ENCODE measurements around the gene SLC39A11.
"Not testable (repeated sequence)": the region's sequence is repeated elsewhere in the genome, so short reads cannot be mapped to it uniquely, and the experiment has no call there.

The SLC39A11 gene

GRCh38 chr17:73068322-73069153, 23.9 kb downstream of the SLC39A11 start:
- DNase-seq (ENCODE audit: low spot score): no peak
- in situ Hi-C loops (cut with MboI; ENCODE audit: low pct_unique_long_range_greater_than_20kb, low sequenced_read_pairs, unreplicated experiment): no loop called here
- TF ChIP-seq, protein P1, sequence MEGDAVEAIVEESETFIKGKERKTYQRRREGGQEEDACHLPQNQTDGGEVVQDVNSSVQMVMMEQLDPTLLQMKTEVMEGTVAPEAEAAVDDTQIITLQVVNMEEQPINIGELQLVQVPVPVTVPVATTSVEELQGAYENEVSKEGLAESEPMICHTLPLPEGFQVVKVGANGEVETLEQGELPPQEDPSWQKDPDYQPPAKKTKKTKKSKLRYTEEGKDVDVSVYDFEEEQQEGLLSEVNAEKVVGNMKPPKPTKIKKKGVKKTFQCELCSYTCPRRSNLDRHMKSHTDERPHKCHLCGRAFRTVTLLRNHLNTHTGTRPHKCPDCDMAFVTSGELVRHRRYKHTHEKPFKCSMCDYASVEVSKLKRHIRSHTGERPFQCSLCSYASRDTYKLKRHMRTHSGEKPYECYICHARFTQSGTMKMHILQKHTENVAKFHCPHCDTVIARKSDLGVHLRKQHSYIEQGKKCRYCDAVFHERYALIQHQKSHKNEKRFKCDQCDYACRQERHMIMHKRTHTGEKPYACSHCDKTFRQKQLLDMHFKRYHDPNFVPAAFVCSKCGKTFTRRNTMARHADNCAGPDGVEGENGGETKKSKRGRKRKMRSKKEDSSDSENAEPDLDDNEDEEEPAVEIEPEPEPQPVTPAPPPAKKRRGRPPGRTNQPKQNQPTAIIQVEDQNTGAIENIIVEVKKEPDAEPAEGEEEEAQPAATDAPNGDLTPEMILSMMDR (IDR thresholded peaks at IDR 0.05; ENCODE audit: extremely low read depth, insufficient read depth, missing control alignments): no peak

- in situ Hi-C loops (cut with MboI; ENCODE audit: low pct_unique_long_range_greater_than_20kb, low sequenced_read_pairs, unreplicated experiment): not testable (repeated sequence)
Observed at GRCh38 chr17:73067699-73068098, 24.8 kb downstream of the SLC39A11 start.

DNA sequence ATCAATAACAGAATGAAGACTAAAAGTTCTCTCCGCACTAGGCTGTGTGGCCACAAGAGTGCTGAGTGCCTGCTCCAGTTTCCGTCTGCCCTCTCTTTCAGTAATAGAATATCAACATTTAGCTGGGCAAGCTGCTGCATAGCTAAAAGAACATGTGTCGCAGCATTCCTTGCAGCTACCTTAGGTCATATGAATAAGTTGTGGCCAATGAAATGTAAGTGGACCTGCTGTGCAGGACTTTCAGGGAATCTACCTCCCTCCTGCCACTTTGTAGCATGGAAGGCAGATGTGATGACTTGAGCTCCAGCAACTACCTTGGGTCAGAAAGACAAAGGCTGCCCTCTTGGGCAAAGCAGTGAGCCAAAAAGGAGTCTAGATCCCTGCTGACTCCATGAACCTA, 25.4 kb downstream of the SLC39A11 start:
- TF ChIP-seq, protein P1 (IDR thresholded peaks at IDR 0.05; ENCODE audit: extremely low read depth, insufficient read depth, missing control alignments): no peak
- in situ Hi-C loops (cut with MboI; ENCODE audit: low pct_unique_long_range_greater_than_20kb, low sequenced_read_pairs, unreplicated experiment): no loop called here
- DNase-seq (ENCODE audit: low spot score): no peak

More at GRCh38 chr17:73067699-73068098, 24.8 kb downstream of the SLC39A11 start:
- DNase-seq (ENCODE audit: low spot score): not testable (repeated sequence)

GRCh38 chr17:73066148-73066884, 26.2 kb downstream of the SLC39A11 start:
- TF ChIP-seq, protein P1 (IDR thresholded peaks at IDR 0.05; ENCODE audit: extremely low read depth, insufficient read depth, missing control alignments): no peak
- no peak for DNase-seq (ENCODE audit: low spot score)
- in situ Hi-C loops (cut with MboI; ENCODE audit: low pct_unique_long_range_greater_than_20kb, low sequenced_read_pairs, unreplicated experiment): no loop called here

DNA sequence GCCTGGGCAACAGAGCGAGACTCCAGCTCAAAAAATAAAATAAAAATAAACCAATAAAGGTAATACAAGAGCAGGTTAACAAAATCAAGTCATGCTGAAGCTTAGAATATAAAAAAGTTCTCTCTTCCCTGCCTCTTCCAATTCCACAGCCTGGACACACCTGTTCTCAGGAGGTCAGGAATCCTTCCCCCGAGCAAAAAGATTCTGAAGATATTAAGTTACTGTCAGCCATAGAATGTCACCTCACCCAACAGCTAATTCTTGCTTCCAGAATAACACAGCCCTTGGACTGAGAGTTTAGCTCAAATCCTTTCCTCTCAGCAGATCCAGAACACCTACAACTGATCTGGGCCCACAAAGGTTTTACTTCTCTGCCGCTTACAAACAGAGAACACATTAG, 27.1 kb downstream of the SLC39A11 start:
- no peak for DNase-seq (ENCODE audit: low spot score)
- TF ChIP-seq, protein P1 (IDR thresholded peaks at IDR 0.05; ENCODE audit: extremely low read depth, insufficient read depth, missing control alignments): no peak
- in situ Hi-C loops (cut with MboI; ENCODE audit: low pct_unique_long_range_greater_than_20kb, low sequenced_read_pairs, unreplicated experiment): no loop called here

DNA sequence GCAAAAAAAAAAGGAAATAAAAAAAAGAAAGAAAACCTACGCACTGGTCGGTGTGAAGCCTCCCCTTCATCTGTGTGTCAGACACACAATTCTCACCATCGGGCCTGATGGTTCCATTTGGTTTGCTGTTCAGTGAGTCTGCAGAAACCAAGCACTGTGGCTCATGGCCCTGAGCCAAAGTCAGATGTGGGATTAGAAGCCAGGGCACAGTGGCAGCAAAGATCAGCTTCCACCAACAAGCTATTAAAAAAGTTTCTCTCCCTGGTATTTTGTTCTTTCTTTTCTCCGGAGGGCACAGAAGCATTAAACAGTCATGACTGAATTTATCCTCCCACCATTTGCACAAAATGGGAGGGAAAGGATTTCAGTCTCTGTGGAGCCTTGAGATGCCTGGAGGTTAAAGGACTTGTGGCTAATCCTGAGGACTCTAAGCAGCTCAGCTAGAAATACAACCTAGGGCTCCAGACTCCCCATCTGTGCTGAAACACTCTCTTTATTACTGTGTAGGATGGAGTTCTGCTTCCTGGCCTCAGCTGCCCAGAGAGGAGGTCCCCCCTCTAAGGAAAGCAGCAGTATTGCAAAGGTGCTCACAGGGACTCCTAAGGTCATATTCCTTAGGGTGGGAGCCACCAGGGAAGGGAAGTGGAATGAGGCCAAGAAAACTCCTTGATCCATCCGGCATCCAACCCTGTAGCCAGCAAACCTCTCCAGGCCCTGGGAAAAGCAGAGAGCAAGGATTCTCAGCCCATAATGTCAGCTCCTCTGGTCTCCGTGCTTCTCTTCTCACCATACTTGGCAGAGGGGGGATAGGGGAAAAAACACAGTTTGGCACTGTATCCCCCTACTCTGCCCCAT, 28.2 kb downstream of the SLC39A11 start:
- no peak for DNase-seq (ENCODE audit: low spot score)
- in situ Hi-C loops (cut with MboI; ENCODE audit: low pct_unique_long_range_greater_than_20kb, low sequenced_read_pairs, unreplicated experiment): no loop called here
- TF ChIP-seq, protein P1 (IDR thresholded peaks at IDR 0.05; ENCODE audit: extremely low read depth, insufficient read depth, missing control alignments): no peak
